ENCODE results near the gene PRRC2B. TPM values are rescaled to one million over a fixed set of nuclear protein-coding genes. Genes with fewer than 3 reads are reported as not detected.

PRRC2B gene
- total and polyA plus RNA-seq, 2 of the 13 experiments (the other 11 are each of a cell fraction or from before 2014, with no cell fraction given) = 20.8 to 37.4 TPM

GRCh38 chr9:131545003-131545785, 151.3 kb downstream of the PRRC2B start, which contains the start of gene PRRT1B (continued):
- TF ChIP-seq HNF1B (CRISPR knock-in tag; IDR thresholded peaks at IDR 0.05) = peak; percentile 99
- TF ChIP-seq EZH2 (conservative IDR thresholded peaks at IDR 0.05; ENCODE audit: low read depth, low read length) = no peak
- no peak for TF ChIP-seq ZNF570 (CRISPR knock-in tag; IDR thresholded peaks at IDR 0.05; ENCODE audit: borderline replicate concordance)
- no peak for TF ChIP-seq ZNF180 (CRISPR knock-in tag; IDR thresholded peaks at IDR 0.05; ENCODE audit: borderline replicate concordance, low read depth)
- no peak for TF ChIP-seq MAFF (IDR thresholded peaks at IDR 0.05; ENCODE audit: low read depth, low read length)
- no peak for TF ChIP-seq MAF1 (CRISPR knock-in tag; IDR thresholded peaks at IDR 0.05; ENCODE audit: borderline replicate concordance)
- TF ChIP-seq PHF20 (CRISPR knock-in tag; IDR thresholded peaks at IDR 0.05) = no peak
- TF ChIP-seq HDAC2 (CRISPR knock-in tag; IDR thresholded peaks at IDR 0.05) = peak; percentile 85
- TF ChIP-seq RFX1 (IDR thresholded peaks at IDR 0.05) = no peak
- peak; percentile 46; the same call in 1 of the 2 replicates for TF ChIP-seq TFAP4 (IDR thresholded peaks at IDR 0.05; ENCODE audit: borderline replicate concordance, low read depth)
- peak; percentile 44; the same call in 1 of the 2 replicates for TF ChIP-seq MIER3 (CRISPR knock-in tag; IDR thresholded peaks at IDR 0.05; ENCODE audit: borderline replicate concordance)
- TF ChIP-seq SAFB2 (CRISPR knock-in tag; IDR thresholded peaks at IDR 0.05; ENCODE audit: borderline replicate concordance, low read depth) = no peak
- peak; percentile 89 for TF ChIP-seq BORCS8-MEF2B (CRISPR knock-in tag; IDR thresholded peaks at IDR 0.05)
- 0 out of 2 replicates have a peak, but pooled peaks have one; percentile 70 for TF ChIP-seq MTERF4 (CRISPR knock-in tag; IDR thresholded peaks at IDR 0.05)
- TF ChIP-seq NFIB (CRISPR knock-in tag; IDR thresholded peaks at IDR 0.05; ENCODE audit: borderline replicate concordance) = no peak
- TF ChIP-seq MLLT10 (CRISPR knock-in tag; IDR thresholded peaks at IDR 0.05) = no peak
- 0 out of 2 replicates have a peak, but pooled peaks have one; percentile 32 for TF ChIP-seq ZNF343 (CRISPR knock-in tag; IDR thresholded peaks at IDR 0.05)
- no peak for TF ChIP-seq DRAP1 (CRISPR knock-in tag; IDR thresholded peaks at IDR 0.05)
- TF ChIP-seq NONO (IDR thresholded peaks at IDR 0.05) = no peak
- peak; percentile 93 for TF ChIP-seq NONO (CRISPR knock-in tag; conservative IDR thresholded peaks at IDR 0.05)
- no peak for TF ChIP-seq ZNF253 (CRISPR knock-in tag; IDR thresholded peaks at IDR 0.05; ENCODE audit: borderline replicate concordance)
- TF ChIP-seq ZNF256 (CRISPR knock-in tag; conservative IDR thresholded peaks at IDR 0.05) = no peak
- TF ChIP-seq SP2 (CRISPR knock-in tag; IDR thresholded peaks at IDR 0.05) = no peak
- no peak for TF ChIP-seq CREB3 (CRISPR knock-in tag; IDR thresholded peaks at IDR 0.05)
